GM12864 (cell line): ENCODE results near the gene PLCD3.

Experiments used
- DNase-seq: peaks from one replicate; pipeline ENCODE4 v3.0.0-alpha.2; 2011; ENCODE audit warnings: low read depth
- H3K4me3 ChIP-seq: 2 replicates; pipeline ENCODE4 v1.5.1; 2011; ENCODE audit warnings: mild to moderate bottlenecking, low read depth, low read length, control low read depth
- TF ChIP-seq, protein P1 (sequence below): IDR thresholded peaks from 2 replicates; pipeline ENCODE4 v1.5.1; 2011; ENCODE audit warnings: low read depth, mild to moderate bottlenecking, moderate library complexity, low read length, control low read depth, inconsistent platforms; ENCODE audit errors: missing control alignments

PLCD3 gene

DNA sequence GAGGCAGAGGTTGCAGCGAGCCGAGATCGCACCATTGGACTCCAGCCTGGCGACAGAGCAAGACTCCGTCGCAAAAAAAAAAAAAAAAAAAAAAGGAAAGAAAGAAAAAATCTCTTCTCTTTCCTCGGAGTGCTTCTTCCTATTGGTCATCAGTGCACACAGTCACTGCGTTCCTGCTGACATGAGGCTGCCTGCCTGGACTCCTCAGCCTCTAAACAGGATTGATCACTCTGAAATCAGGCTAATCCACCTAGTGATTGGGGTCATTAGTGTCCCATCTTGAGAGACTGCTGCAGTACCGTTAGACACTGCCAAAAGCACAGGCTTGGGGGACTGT lies 30.8 kb downstream of the PLCD3 start:
- TF ChIP-seq, protein P1, sequence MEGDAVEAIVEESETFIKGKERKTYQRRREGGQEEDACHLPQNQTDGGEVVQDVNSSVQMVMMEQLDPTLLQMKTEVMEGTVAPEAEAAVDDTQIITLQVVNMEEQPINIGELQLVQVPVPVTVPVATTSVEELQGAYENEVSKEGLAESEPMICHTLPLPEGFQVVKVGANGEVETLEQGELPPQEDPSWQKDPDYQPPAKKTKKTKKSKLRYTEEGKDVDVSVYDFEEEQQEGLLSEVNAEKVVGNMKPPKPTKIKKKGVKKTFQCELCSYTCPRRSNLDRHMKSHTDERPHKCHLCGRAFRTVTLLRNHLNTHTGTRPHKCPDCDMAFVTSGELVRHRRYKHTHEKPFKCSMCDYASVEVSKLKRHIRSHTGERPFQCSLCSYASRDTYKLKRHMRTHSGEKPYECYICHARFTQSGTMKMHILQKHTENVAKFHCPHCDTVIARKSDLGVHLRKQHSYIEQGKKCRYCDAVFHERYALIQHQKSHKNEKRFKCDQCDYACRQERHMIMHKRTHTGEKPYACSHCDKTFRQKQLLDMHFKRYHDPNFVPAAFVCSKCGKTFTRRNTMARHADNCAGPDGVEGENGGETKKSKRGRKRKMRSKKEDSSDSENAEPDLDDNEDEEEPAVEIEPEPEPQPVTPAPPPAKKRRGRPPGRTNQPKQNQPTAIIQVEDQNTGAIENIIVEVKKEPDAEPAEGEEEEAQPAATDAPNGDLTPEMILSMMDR, result no peak
- no peak overlapping the region for H3K4me3 ChIP-seq
- no peak for DNase-seq

DNA sequence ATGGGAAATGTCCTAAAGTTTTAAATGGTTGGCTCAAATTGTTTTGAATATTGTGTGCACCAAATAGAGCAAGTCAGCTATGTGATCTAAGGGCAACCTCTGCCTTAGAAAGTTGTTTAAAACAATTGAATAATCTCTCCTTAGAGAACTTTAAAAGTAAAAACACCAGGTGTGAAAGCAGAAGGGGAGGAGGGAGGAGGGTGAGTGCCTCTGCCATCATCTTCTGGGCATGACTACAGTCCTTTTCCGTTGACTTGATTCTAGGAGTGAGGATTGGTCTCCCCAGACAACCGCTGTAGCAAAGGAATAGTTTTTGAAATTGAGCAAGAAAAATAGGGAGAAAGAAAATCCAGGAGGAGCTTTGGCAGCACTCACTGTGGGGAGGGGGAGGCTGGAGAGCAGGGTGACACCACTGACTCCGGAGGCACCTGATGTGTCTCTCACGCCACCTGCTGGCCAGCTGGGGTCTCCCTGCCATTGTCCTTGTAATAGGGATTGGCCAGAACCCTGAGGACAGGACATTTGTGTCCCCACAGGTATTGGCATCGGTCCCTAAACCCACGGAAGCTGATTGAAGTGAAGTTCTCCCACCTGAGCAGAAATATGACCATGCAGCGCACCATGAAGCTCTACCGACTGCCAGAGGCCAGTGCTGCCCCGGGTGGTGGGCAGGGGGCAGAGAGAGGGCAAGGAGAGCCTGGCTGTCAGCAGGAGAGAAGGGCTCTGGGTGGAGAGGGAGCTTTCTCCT lies 33.3 kb downstream of the PLCD3 start:
- no peak for DNase-seq
- TF ChIP-seq, protein P1, result peak; percentile 90
- no peak overlapping the region for H3K4me3 ChIP-seq

DNA sequence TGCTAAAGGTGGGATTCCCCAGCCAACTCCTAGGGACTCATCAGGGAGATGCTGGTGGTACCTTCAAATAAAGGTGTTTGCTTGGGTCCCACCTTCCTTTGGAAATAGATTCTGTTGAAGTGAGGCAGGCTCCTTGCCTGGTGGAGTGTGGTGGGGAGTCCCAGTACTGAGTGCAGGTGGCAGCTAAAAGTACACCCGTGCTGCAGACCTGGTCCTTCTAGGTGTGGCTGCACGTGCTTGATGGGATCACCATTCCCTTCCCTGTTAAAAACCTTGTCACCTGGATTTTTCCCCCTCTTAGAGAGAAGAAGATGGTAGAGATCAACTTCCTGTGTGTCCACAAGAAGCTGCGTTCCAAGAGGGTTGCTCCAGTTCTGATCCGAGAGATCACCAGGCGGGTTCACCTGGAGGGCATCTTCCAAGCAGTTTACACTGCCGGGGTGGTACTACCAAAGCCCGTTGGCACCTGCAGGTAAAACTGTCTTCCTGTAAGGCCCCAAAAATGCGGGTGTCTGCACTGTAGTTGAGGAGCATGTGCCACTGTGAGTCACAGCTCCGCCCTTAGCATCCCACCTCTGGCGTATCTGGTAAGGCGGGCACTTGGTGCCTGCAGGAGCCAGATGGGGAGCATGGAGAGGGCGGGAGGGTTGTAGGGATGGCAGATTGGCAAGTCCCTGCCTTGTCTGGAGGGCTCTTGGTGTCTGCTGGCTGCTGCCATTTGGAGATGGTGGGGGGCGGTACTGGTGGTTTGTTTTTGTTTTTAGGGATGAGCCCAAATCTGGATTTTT lies 34.0 kb downstream of the PLCD3 start:
- H3K4me3 ChIP-seq, result no peak overlapping the region
- no peak for DNase-seq
- TF ChIP-seq, protein P1, result no peak

DNA sequence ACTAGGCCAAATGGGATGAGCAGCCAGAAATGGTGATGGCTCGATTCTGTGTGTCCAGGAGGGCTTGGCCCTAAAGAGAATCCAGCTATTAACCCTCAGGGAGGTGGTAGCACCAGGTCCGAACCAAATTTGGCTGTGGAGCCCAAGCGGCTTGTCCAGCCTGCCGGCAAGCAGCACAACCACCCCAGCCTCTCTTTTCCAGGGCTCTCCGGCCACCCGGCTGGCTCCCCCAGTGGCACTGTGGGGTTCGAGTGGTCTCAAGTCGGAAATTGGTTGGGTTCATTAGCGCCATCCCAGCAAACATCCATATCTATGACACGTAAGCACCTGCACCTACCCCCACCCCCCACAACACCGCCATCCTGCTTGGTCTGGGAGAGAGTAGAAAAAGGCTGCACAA lies 35.4 kb downstream of the PLCD3 start:
- no peak overlapping the region for H3K4me3 ChIP-seq
- TF ChIP-seq, protein P1, result no peak
- no peak for DNase-seq

DNA sequence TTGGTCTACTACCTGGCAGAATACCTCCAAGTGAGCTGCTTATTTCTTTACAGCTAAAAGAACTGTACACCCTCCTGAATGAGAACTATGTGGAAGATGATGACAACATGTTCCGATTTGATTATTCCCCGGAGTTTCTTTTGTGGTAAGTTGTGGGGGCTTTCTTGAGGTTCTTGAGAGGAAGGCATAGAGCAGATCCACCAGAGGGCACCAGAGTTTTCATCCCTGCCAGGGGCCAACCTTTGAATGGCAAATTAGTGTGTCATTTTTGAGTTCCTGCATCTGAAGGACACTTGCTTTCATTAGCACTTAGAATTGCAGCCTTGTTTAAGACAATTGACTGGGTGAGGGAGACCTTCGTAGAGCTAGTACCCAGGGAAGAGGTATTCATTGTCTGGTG lies 36.2 kb downstream of the PLCD3 start:
- DNase-seq, result no peak
- no peak overlapping the region for H3K4me3 ChIP-seq
- TF ChIP-seq, protein P1, result peak; percentile 60

DNA sequence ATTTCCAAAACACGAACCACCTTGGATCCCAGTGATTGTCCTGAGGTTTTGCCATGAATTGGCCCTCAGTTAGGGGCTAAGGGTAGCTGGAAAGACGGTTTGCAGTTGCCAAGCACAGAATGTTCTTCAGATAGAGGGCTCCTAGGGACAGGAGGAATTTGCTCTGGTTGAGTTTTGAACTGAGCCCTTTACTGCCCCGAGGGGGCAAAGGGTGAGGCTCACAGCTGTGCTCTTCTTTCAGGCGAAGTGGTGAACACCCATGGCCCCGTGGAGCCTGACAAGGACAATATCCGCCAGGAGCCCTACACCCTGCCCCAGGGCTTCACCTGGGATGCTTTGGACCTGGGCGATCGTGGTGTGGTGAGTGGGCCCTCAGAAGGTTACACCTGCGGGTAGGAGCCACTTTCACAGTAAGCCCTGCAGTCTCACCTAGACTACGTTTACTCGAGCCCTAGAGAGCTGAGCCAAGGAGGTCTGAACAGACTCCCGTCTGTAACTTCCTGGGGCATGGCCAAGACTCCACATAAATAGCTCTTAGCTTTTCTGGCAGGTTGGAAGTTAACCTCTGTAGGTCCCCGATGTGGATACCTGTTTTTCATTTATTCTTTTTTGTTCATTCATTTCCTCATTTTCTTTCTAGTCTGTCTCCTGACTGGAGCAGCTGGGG lies 38.7 kb downstream of the PLCD3 start:
- DNase-seq, result no peak
- TF ChIP-seq, protein P1, result no peak
- no peak overlapping the region for H3K4me3 ChIP-seq
